ENCODE results near the gene KRR1.
A peak's percentile ranks its signal among the peaks of the same experiment; 100 is the strongest.

Gene KRR1

DNA sequence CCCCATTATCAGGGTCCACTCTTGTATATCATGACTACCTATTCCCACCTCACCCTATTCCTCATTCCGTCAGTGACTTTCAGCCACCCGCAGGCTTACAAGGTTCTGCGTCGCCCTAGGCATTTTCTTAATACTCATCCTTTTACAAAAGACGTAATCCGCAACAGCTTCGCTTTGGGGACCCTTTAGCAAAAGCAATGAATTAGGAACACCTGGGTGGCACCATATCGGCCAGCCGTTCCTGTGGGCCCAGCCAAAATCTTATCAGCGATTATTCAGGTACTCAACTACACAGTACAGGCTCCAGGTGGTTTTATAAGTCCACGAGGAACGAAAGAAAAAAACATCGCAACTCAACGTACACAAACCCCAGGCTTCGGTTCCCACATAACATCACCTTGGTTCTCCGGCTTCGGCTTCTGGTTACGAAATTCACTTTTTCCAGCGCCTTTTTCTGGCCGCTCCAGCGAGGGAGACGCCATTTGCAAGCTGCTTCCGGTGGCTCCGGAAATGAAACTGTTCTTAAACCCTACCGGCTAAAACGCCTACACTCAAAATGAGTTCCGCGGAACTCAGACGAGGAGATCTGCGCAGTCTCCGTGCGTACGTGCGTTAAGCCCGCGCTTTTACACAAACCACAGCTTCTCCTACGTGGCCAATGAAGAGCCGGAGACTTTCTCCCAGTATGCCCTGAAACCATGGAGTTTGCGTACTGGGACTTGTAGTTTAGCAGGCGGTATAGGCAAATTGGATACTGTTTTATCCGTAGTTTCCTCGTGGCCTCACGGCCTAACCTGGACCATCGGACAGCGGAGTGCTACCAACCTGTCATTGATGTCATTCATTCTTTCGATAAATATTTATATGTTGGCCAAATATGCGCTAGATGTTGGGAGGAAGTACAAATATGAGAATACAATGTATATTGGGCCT is at the start of gene KRR1:
TSS of gene KRR1 (minus strand) at position 494 of the 933 bp plus-strand sequence. CDS start at position 482, 12 bp downstream.
- peaks cover 20% of the 10 kb centered on the region for H3K36me3 ChIP-seq (ENCODE audit: control insufficient read depth, insufficient read depth, low read length)
- peaks cover 12% of the 10 kb centered on the region for H3K4me1 ChIP-seq (ENCODE audit: control insufficient read depth, insufficient read depth, low read length)
- peak within 1 kb of the TSS; percentile 91 for H3K9ac ChIP-seq (ENCODE audit: low read depth, low read length)
- no peaks in the 10 kb centered on the region for H3K27me3 ChIP-seq (ENCODE audit: control insufficient read depth, insufficient read depth, low read length)
- H3K4me3 ChIP-seq (ENCODE audit: low read depth, low read length): peak within 1 kb of the TSS; percentile 96
- no peaks in the 10 kb centered on the region for H3K9me3 ChIP-seq (ENCODE audit: control insufficient read depth, insufficient read depth, low read length)
- peak within 1 kb of the TSS; percentile 80 for H3K27ac ChIP-seq (ENCODE audit: low read depth, low read length)

DNA sequence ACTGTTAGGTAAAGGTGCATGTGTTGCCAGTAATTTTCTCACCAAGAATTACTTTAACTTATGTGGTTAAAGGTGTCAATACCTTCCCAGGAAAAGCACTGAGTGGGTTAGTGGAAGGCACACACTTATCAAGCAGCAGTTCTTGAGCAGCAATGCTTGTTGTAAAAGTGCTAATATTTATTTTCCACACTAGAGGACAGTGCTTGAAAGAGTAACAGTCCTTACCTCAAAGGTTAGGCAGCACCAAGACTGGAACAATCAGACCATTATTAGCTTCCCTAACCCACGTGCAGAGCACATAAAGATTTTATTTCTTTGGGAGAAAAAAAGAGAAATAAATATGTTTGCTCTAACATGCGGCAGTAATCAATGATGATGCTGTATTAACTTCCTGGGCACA is 48.8 kb upstream of the KRR1 start:
- H3K27me3 ChIP-seq (ENCODE audit: control insufficient read depth, insufficient read depth, low read length): no peaks in the 10 kb centered on the region

DNA sequence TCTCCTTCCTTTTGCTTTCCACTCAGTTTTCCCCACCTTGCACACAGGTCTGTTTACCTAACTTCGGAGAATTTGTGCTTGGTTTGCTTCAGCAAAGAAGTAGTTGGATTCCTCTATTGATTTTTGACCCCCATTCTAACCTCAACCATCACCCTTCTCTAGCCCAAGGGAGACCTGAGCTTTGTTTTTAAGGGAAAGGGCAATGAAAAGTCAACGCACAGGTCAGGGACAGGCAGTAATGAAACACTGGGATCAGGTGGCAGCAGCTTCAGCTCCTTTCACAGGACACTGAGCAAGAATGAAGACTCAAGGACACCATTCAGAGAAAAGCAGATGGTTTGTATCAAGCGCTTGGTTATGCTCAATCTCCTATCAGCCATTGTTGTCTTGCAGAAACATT is 46.9 kb upstream of the KRR1 start:
- Histone ChIP-seq H3K9ac (ENCODE audit: low read depth, low read length) (no peak overlapping the region), H3K9me3 (ENCODE audit: control insufficient read depth, insufficient read depth, low read length) (no peaks in the 10 kb centered on the region), H3K27ac (ENCODE audit: low read depth, low read length) (no peak overlapping the region), H3K27me3 (ENCODE audit: control insufficient read depth, insufficient read depth, low read length) (no peaks in the 10 kb centered on the region), H3K4me3 (ENCODE audit: low read depth, low read length) (no peak overlapping the region), H3K4me1 (ENCODE audit: control insufficient read depth, insufficient read depth, low read length) (peaks cover 7% of the 10 kb centered on the region), H3K36me3 (ENCODE audit: control insufficient read depth, insufficient read depth, low read length) (no peaks in the 10 kb centered on the region)

More for the DNA sequence above, 48.8 kb upstream of the KRR1 start:
- Histone ChIP-seq H3K4me1 (ENCODE audit: control insufficient read depth, insufficient read depth, low read length) (no peaks in the 10 kb centered on the region), H3K36me3 (ENCODE audit: control insufficient read depth, insufficient read depth, low read length) (no peaks in the 10 kb centered on the region), H3K9ac (ENCODE audit: low read depth, low read length) (no peak overlapping the region), H3K9me3 (ENCODE audit: control insufficient read depth, insufficient read depth, low read length) (peaks cover 6% of the 10 kb centered on the region), H3K4me3 (ENCODE audit: low read depth, low read length) (no peak overlapping the region), H3K27ac (ENCODE audit: low read depth, low read length) (no peak overlapping the region)

DNA sequence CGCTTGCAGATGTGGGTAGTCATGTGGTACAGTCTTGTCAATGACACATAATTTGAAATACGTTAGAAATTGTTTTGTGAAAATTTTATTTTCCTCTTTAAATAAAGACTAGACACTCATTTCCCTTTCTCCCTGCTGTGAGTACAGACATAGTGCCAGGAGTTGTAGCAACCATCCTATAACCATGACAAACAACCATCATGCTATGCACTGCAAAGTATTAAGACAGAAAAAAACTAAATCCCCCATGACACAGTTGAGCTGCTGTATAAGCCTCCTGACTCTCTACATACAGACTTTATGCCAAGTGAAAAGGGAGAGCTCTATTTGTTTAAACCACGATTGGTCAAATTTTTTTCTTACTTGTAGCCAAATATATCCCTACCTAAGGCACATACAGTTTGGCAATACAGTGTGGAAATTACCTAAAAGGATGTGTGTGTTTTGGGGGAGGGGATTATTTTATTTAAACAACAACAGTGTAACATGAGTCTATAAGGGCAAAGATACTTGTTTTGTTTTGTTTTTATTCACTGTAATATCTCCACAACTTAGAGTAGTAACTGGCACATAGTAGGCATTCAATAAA is 45.0 kb upstream of the KRR1 start:
- no peak overlapping the region for H3K27ac ChIP-seq (ENCODE audit: low read depth, low read length)
- H3K36me3 ChIP-seq (ENCODE audit: control insufficient read depth, insufficient read depth, low read length): no peaks in the 10 kb centered on the region
- H3K27me3 ChIP-seq (ENCODE audit: control insufficient read depth, insufficient read depth, low read length): no peaks in the 10 kb centered on the region
- H3K4me1 ChIP-seq (ENCODE audit: control insufficient read depth, insufficient read depth, low read length): peaks cover 7% of the 10 kb centered on the region
- H3K4me3 ChIP-seq (ENCODE audit: low read depth, low read length): no peak overlapping the region
- H3K9ac ChIP-seq (ENCODE audit: low read depth, low read length): no peak overlapping the region
- H3K9me3 ChIP-seq (ENCODE audit: control insufficient read depth, insufficient read depth, low read length): no peaks in the 10 kb centered on the region

DNA sequence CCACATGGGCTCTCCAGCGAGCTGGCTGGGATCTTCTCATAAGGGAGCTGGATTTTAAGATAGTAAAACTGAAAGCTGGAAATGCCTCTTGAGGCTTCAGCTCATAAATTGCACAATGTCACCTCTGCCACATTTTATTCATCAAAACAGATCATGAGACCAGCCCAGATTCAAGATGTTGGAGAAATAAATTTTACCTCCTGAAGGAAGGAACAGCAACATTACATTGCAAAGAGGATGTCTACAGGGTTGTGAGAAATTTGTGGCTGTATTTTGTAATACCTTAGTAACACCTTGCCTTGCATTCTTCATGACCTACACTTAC is 43.1 kb upstream of the KRR1 start:
- Histone ChIP-seq H3K27me3 (ENCODE audit: control insufficient read depth, insufficient read depth, low read length) (no peaks in the 10 kb centered on the region), H3K9me3 (ENCODE audit: control insufficient read depth, insufficient read depth, low read length) (no peaks in the 10 kb centered on the region), H3K27ac (ENCODE audit: low read depth, low read length) (no peak overlapping the region), H3K36me3 (ENCODE audit: control insufficient read depth, insufficient read depth, low read length) (no peaks in the 10 kb centered on the region), H3K9ac (ENCODE audit: low read depth, low read length) (no peak overlapping the region), H3K4me3 (ENCODE audit: low read depth, low read length) (no peak overlapping the region), H3K4me1 (ENCODE audit: control insufficient read depth, insufficient read depth, low read length) (peaks cover 7% of the 10 kb centered on the region)

DNA sequence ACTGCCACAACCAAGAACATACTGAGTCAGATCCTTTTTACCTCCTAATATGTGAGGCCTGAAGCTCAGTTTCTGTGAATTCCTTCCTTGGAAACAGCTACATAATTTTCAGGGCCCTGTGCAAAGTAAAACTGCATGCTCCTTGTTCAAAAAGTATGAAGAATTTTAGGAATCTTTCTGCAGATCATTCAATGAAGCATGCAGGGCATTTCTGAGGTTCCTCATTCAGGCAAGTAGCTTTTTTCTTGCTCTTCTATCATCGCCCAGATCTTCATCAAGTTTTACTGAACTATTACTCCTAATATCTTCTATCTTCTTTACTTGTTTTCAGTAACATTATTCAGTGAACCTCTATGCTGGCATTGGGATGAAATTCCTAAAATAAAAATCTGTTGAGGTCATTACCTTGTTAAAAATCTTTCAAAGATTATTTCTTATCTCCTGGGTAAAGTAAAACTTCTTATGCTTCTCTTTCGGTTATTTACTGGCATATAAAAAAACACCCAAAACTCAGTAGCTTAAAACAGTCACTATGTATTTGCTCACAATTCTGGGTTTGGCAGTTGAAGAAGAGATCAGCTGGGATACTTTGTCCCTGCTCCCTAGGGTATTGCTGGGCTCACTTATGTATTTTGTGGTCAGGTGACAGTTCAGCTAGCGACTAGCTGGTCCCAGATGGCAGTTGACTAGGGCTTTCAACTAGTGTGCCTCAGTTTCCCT is 42.6 kb upstream of the KRR1 start:
- H3K27me3 ChIP-seq (ENCODE audit: control insufficient read depth, insufficient read depth, low read length): no peaks in the 10 kb centered on the region
- no peaks in the 10 kb centered on the region for H3K36me3 ChIP-seq (ENCODE audit: control insufficient read depth, insufficient read depth, low read length)
- peaks cover 8% of the 10 kb centered on the region for H3K4me1 ChIP-seq (ENCODE audit: control insufficient read depth, insufficient read depth, low read length)
- H3K9me3 ChIP-seq (ENCODE audit: control insufficient read depth, insufficient read depth, low read length): no peaks in the 10 kb centered on the region
- H3K4me3 ChIP-seq (ENCODE audit: low read depth, low read length): no peak overlapping the region
- H3K9ac ChIP-seq (ENCODE audit: low read depth, low read length): no peak overlapping the region
- peak overlapping the region; percentile 29 for H3K27ac ChIP-seq (ENCODE audit: low read depth, low read length)

DNA sequence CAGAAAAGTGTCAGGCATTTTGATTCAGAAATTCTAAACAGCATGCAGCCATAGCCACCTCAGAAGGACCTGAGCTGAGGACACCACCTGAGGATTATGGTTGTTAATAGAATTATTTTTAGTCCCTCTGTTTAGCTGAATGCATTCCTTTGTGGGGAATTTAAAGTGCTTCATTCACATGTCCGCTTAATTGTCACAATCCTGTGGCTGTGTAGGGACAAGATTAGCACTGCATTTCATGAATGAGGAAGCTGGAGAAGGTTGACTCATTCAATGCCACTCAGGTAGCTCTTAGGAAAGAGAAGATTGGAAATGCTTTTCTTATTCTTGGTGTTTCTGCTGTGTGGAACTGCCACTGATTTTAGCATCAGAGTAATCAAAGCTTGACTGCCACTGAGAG is 42.0 kb upstream of the KRR1 start:
- Histone ChIP-seq H3K9me3 (ENCODE audit: control insufficient read depth, insufficient read depth, low read length) (no peaks in the 10 kb centered on the region), H3K36me3 (ENCODE audit: control insufficient read depth, insufficient read depth, low read length) (no peaks in the 10 kb centered on the region), H3K4me3 (ENCODE audit: low read depth, low read length) (no peak overlapping the region), H3K27me3 (ENCODE audit: control insufficient read depth, insufficient read depth, low read length) (no peaks in the 10 kb centered on the region), H3K9ac (ENCODE audit: low read depth, low read length) (no peak overlapping the region), H3K4me1 (ENCODE audit: control insufficient read depth, insufficient read depth, low read length) (peaks cover 14% of the 10 kb centered on the region), H3K27ac (ENCODE audit: low read depth, low read length) (peak overlapping the region; percentile 29)

DNA sequence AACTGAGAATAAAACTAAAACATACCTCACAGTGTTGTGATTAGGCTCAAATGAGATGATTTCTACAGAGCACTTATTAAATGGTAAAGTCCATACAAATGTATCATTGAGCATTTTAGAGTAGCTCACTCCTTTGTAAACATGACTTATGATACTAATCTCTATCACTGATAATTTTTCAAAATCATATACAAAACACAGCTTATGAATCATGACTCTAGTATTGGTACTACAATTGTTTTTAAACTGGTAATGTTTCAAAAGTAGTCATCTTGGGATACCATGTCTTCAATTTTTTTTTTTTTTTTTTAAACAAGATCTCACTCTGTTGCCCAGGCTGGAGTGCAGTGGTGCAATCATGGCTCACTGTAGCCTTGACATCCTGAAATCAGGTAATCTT is 40.1 kb upstream of the KRR1 start:
- Histone ChIP-seq H3K27me3 (ENCODE audit: control insufficient read depth, insufficient read depth, low read length) (no peaks in the 10 kb centered on the region), H3K27ac (ENCODE audit: low read depth, low read length) (no peak overlapping the region)

DNA sequence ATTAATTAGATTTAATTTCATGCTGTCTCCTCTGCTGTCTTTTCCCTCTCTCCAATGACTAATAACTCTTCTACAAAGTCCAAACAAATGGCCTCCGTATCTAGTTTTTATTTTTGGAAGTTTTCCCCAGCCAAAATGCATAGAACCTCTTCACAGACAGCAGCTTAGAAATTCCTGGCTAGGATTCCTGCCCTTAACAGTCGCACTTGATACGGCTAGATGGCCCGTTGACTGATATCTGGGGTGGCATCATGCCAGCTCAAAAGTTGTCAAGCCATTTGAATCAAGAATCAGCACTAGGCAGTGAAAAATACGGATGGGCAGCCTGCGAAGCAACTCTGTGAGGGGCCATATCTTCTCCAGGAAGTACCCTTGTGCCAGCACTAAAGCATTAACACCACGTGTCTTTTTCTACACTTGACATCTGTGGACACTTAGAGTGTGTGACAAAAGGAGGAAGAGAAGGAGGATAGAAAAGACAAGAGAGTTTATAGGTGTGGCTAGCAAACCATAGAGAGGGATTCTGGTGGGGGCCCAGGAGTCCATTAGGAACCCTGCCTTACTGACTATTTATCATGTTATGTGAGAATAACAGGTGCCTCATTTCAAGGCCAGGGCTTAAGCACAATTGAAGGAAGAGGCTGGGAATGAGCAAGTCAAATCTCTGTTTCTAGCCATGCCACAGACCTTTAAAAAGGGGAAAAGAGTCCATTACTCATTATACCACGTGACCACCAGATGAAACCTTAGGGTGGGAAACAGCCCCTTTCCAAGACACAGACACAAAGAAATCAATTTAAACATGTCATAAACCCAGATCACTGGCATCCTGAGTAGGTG is 39.2 kb upstream of the KRR1 start:
- Histone ChIP-seq H3K9ac (ENCODE audit: low read depth, low read length) (no peak overlapping the region), H3K36me3 (ENCODE audit: control insufficient read depth, insufficient read depth, low read length) (no peaks in the 10 kb centered on the region), H3K27ac (ENCODE audit: low read depth, low read length) (no peak overlapping the region), H3K4me1 (ENCODE audit: control insufficient read depth, insufficient read depth, low read length) (peaks cover 19% of the 10 kb centered on the region), H3K27me3 (ENCODE audit: control insufficient read depth, insufficient read depth, low read length) (no peaks in the 10 kb centered on the region), H3K4me3 (ENCODE audit: low read depth, low read length) (no peak overlapping the region), H3K9me3 (ENCODE audit: control insufficient read depth, insufficient read depth, low read length) (no peaks in the 10 kb centered on the region)

More for the DNA sequence above, 40.1 kb upstream of the KRR1 start:
- H3K4me3 ChIP-seq (ENCODE audit: low read depth, low read length): no peak overlapping the region
- no peaks in the 10 kb centered on the region for H3K36me3 ChIP-seq (ENCODE audit: control insufficient read depth, insufficient read depth, low read length)
- H3K9ac ChIP-seq (ENCODE audit: low read depth, low read length): no peak overlapping the region
- peaks cover 19% of the 10 kb centered on the region for H3K4me1 ChIP-seq (ENCODE audit: control insufficient read depth, insufficient read depth, low read length)
- no peaks in the 10 kb centered on the region for H3K9me3 ChIP-seq (ENCODE audit: control insufficient read depth, insufficient read depth, low read length)

DNA sequence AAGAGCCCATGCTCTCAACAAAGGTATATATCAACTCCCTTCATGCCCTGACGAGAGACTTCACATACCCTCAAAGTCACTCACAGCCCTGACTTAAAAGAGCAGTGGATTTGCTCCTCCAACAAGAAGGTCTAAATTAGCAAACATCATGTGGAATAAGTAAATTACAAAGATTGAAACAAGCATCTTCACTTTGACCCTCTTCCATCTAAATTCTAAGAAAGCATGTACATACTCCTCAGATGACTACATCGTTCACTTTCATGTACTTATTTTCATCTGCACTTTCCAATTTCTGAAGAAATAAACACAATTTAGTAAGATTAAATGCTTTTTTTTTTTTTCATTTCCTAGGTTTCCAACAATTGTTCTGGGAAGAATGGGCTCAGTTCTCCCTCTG is 38.6 kb upstream of the KRR1 start:
- Histone ChIP-seq H3K4me1 (ENCODE audit: control insufficient read depth, insufficient read depth, low read length) (peaks cover 19% of the 10 kb centered on the region), H3K9ac (ENCODE audit: low read depth, low read length) (no peak overlapping the region), H3K36me3 (ENCODE audit: control insufficient read depth, insufficient read depth, low read length) (no peaks in the 10 kb centered on the region), H3K27ac (ENCODE audit: low read depth, low read length) (no peak overlapping the region), H3K4me3 (ENCODE audit: low read depth, low read length) (no peak overlapping the region), H3K27me3 (ENCODE audit: control insufficient read depth, insufficient read depth, low read length) (no peaks in the 10 kb centered on the region), H3K9me3 (ENCODE audit: control insufficient read depth, insufficient read depth, low read length) (no peaks in the 10 kb centered on the region)

Measured in HUES48 (cell line).